ENCODE results near the gene U2SURP.
A peak's percentile ranks its signal among the peaks of the same experiment; 100 is the strongest.
"Not testable (repeated sequence)": the region's sequence is repeated elsewhere in the genome, so short reads cannot be mapped to it uniquely, and the experiment has no call there.

Gene U2SURP

DNA sequence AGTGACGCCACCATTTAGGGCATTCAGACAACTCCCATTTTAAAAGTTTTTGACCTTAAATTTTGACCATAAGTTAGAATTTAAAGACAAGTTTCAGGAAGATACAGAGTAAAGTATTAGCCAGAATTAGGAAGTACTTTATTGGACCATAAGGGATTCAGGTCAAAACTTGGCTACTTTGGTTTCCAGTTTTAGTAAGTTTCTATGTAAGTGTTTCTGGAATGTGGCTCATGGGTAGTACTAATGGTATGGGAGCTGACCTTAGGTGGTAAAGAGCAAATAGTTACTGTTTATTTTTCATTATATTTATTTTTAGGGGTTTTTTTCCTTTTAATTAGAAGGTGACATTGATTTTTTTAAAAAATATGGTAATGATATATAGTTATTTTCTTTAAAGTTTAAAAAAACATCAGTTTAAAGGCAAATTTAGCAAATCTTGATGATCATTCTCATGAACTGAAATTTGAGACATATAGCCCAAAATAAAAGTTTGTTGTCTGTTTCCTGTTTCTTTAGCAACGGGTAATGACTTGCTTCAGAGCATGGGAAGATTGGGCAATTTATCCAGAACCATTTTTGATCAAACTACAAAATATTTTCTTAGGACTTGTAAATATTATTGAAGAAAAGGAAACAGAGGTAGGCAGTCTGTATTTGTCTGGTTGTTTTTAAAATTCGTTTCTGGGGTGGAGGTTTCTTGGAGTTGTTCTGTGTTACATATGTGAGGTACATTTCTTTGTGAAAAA is 34.3 kb downstream of the U2SURP start:
- DNase-seq (ENCODE audit: low read depth) = no peak
- TF ChIP-seq, protein P1, sequence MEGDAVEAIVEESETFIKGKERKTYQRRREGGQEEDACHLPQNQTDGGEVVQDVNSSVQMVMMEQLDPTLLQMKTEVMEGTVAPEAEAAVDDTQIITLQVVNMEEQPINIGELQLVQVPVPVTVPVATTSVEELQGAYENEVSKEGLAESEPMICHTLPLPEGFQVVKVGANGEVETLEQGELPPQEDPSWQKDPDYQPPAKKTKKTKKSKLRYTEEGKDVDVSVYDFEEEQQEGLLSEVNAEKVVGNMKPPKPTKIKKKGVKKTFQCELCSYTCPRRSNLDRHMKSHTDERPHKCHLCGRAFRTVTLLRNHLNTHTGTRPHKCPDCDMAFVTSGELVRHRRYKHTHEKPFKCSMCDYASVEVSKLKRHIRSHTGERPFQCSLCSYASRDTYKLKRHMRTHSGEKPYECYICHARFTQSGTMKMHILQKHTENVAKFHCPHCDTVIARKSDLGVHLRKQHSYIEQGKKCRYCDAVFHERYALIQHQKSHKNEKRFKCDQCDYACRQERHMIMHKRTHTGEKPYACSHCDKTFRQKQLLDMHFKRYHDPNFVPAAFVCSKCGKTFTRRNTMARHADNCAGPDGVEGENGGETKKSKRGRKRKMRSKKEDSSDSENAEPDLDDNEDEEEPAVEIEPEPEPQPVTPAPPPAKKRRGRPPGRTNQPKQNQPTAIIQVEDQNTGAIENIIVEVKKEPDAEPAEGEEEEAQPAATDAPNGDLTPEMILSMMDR (IDR thresholded peaks at IDR 0.05; ENCODE audit: control insufficient read depth, extremely low read depth, insufficient read depth) = no peak
- no peak overlapping the region for H3K4me3 ChIP-seq (ENCODE audit: low read depth, low read length)

DNA sequence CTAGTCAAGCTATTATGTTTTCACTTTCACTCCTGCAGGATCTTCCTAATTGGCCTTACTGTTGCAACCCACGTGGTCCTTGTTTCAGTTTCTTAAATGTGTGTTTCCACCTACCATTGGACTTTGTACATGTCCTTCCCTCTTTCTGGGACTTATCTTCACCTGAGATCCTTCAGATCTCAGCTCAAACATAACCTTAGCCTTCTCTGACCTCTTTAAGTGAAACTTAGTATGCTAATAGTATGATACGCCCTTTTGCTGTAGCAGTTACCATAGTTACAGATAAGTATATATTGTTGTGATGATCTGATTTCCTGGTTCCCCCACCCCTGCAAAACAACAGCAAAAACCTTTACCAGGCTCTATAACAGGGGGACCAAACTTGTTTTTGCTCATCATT is 35.2 kb downstream of the U2SURP start:
- DNase-seq (ENCODE audit: low read depth) = no peak
- TF ChIP-seq, protein P1 (IDR thresholded peaks at IDR 0.05; ENCODE audit: control insufficient read depth, extremely low read depth, insufficient read depth) = no peak

DNA sequence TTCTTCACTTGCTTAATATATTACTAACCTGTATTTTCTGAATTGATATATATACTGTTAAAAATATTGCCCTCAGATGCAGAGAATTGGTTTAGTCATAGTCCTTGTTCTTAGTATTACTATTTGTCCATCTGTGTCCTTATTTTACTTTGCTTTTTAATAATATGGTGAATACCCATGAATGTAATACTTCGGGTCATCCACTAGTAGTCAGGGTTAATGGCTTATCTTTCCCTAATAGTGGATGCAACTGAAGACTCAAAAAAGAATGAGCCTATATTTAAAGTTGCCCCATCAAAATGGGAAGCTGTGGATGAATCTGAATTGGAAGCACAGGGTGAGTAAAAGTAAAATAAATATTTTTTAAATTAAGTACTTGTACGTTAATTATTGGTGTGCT is 36.5 kb downstream of the U2SURP start:
- DNase-seq (ENCODE audit: low read depth) = no peak
- TF ChIP-seq, protein P1 (IDR thresholded peaks at IDR 0.05; ENCODE audit: control insufficient read depth, extremely low read depth, insufficient read depth) = 0 out of 2 replicates have a peak, but pooled peaks have one; percentile 5
- H3K4me3 ChIP-seq (ENCODE audit: low read depth, low read length) = no peak overlapping the region

More for the DNA sequence above, 35.2 kb downstream of the U2SURP start:
- H3K4me3 ChIP-seq (ENCODE audit: low read depth, low read length) = no peak overlapping the region

DNA sequence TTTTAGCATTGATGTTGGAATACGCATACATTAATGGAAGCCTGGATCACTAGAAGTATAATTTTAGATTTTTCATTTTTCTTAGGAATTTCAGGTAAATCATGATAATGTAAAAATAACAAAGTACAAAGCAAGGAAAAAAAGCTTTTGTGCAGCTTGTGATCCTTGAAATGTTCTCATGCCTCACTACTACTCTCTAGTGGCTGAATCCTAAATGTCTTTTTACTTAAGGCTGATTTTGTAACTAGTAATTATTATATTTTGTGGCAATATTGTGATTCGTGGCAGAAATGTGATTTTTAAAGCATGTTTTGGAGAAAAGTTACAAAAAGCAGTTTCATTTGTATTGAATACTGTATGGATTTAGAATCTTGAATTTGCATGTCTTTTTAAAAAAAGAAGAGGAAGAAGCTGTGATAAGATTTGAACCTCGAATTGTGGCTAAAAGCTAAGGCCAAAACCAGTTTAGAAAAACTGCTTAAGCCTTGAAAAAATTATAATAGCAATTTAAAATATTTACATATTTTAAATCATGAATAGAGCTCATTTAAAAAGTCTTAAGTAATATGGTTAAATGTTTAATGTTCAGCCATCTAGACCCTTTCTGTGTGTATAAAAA is 39.0 kb downstream of the U2SURP start:
- TF ChIP-seq, protein P1 (IDR thresholded peaks at IDR 0.05; ENCODE audit: control insufficient read depth, extremely low read depth, insufficient read depth) = peak; percentile 49
- H3K4me3 ChIP-seq (ENCODE audit: low read depth, low read length) = no peak overlapping the region
- DNase-seq (ENCODE audit: low read depth) = no peak

DNA sequence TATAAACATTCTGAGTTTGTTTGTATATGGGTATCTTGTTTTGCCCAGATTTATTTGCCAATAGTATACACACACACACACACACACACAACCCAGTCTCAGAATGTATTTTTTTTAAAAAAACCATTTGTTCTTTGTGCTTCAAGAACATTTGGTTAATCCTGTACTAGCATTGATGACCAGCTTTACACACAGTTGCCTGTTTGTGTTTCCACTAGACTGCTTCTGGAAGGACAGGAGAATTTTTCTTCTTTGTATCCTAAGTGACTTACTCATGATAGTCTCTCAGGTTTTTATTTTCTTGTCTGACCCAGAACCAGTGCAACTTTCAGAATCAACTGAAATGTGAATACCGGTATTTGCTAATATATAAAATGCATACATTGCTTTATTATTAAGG is 40.5 kb downstream of the U2SURP start:
- DNase-seq (ENCODE audit: low read depth) = no peak
- TF ChIP-seq, protein P1 (IDR thresholded peaks at IDR 0.05; ENCODE audit: control insufficient read depth, extremely low read depth, insufficient read depth) = no peak
- H3K4me3 ChIP-seq (ENCODE audit: low read depth, low read length) = no peak overlapping the region

DNA sequence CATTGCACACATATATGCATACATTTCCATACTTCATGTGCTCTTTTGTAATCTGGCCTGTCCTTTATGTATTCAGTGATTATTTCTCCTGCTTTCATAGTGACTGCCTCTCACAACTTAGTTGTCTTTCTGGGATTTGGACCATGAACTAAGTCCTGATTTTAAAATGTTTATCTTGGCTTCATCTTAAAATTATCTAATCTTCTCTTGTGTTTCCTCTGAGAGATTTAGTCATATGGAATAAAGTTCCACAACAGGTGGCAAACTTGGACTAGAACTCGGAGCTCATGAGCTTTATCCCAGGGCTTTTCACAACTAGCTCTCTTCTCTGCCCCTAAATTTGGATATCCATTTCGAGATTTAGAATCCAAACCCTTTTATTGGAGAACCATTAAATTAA is 44.3 kb downstream of the U2SURP start:
- TF ChIP-seq, protein P1 (IDR thresholded peaks at IDR 0.05; ENCODE audit: control insufficient read depth, extremely low read depth, insufficient read depth) = no peak
- DNase-seq (ENCODE audit: low read depth) = peak; percentile 54
- no peak overlapping the region for H3K4me3 ChIP-seq (ENCODE audit: low read depth, low read length)

DNA sequence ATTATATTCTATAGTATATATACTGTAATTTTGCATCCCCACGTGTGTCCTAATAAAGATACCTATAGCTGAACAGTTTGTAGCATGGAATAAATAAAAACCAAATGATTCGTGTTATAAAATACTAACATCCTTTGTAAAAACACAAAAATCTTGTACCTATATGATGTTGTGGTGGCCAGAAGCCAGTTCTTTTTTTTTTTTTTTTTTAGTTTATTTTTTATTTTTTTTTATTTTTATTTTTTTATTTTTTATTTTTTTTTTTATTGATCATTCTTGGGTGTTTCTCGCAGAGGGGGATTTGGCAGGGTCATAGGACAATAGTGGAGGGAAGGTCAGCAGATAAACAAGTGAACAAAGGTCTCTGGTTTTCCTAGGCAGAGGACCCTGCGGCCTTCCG is 44.7 kb downstream of the U2SURP start:
- H3K4me3 ChIP-seq (ENCODE audit: low read depth, low read length); DNase-seq (ENCODE audit: low read depth): not testable (repeated sequence)

Data from LNCaP clone FGC (cell line).